ENCODE measurements around the gene EPHA7. TPM values are rescaled to one million over a fixed set of nuclear protein-coding genes. Genes with fewer than 3 reads are reported as not detected.

Gene EPHA7
- total RNA-seq, 1 experiment from 2014 or later, result not detected

- TF ChIP-seq CTCF (IDR thresholded peaks at IDR 0.05; ENCODE audit: insufficient read depth in 1 of 2, low read depth in 1 of 2, low read length in 1 of 2, severe bottlenecking in 1 of 2, unreplicated experiment in 1 of 2), result no peak
These were observed 26.6 kb downstream of the EPHA7 start for GRCh38 chr6:93392797-93393196.

GRCh38 chr6:93391965-93392364, 27.4 kb downstream of the EPHA7 start:
- DNase-seq, result no peak
- Mint-ChIP-seq H3K27ac (ENCODE audit: unreplicated experiment) (no peak overlapping the region), H3K4me3 (ENCODE audit: unreplicated experiment) (no peak overlapping the region), H3K36me3 (ENCODE audit: insufficient read depth, unreplicated experiment) (no peaks in the 10 kb centered on the region), H3K9me3 (ENCODE audit: unreplicated experiment) (no peaks in the 10 kb centered on the region), H3K27me3 (ENCODE audit: insufficient read depth, unreplicated experiment) (no peaks in the 10 kb centered on the region), H3K4me1 (ENCODE audit: low read depth, unreplicated experiment) (no peaks in the 10 kb centered on the region)
- no peaks in the 10 kb centered on the region for H3K9me3 ChIP-seq
- CTCF ChIA-PET, result no interaction called here
- POLR2A ChIA-PET, result no interaction called here
- intact Hi-C loops (cut with micrococcal nuclease; ENCODE audit: unreplicated experiment), result no loop called here
- no peaks in the 10 kb centered on the region for H3K36me3 ChIP-seq (ENCODE audit: control insufficient read depth, insufficient read depth, low read length)
- H3K4me3 ChIP-seq (ENCODE audit: low read depth, low read length), result no peak overlapping the region
- H3K27me3 ChIP-seq (replicated peaks; ENCODE audit: control insufficient read depth, insufficient read depth, low read length), result no peaks in the 10 kb centered on the region
- BruUV-seq (replicated peaks), result no TSS peak
- H3K4me1 ChIP-seq, result no peaks in the 10 kb centered on the region
- TF ChIP-seq CTCF (IDR thresholded peaks at IDR 0.05; ENCODE audit: insufficient read depth in 1 of 2, low read depth in 1 of 2, low read length in 1 of 2, severe bottlenecking in 1 of 2, unreplicated experiment in 1 of 2), result no peak

More at GRCh38 chr6:93392797-93393196, 26.6 kb downstream of the EPHA7 start:
- Mint-ChIP-seq H3K4me3 (ENCODE audit: unreplicated experiment) (no peak overlapping the region), H3K4me1 (ENCODE audit: low read depth, unreplicated experiment) (no peaks in the 10 kb centered on the region), H3K27me3 (ENCODE audit: insufficient read depth, unreplicated experiment) (no peaks in the 10 kb centered on the region), H3K36me3 (ENCODE audit: insufficient read depth, unreplicated experiment) (no peaks in the 10 kb centered on the region), H3K9me3 (ENCODE audit: unreplicated experiment) (no peaks in the 10 kb centered on the region), H3K27ac (ENCODE audit: unreplicated experiment) (no peak overlapping the region)
- no peaks in the 10 kb centered on the region for H3K9me3 ChIP-seq
- BruUV-seq (replicated peaks), result no TSS peak
- POLR2A ChIA-PET, result no interaction called here
- intact Hi-C loops (cut with micrococcal nuclease; ENCODE audit: unreplicated experiment), result no loop called here
- H3K27me3 ChIP-seq (replicated peaks; ENCODE audit: control insufficient read depth, insufficient read depth, low read length), result no peaks in the 10 kb centered on the region
- DNase-seq, result no peak
- no peak overlapping the region for H3K4me3 ChIP-seq (ENCODE audit: low read depth, low read length)
- CTCF ChIA-PET, result no interaction called here
- no peaks in the 10 kb centered on the region for H3K36me3 ChIP-seq (ENCODE audit: control insufficient read depth, insufficient read depth, low read length)
- H3K4me1 ChIP-seq, result no peaks in the 10 kb centered on the region

- DNase-seq, result no peak
- CTCF ChIA-PET, result no interaction called here
- BruUV-seq (replicated peaks), result no TSS peak
These were observed 30.2 kb downstream of the EPHA7 start for GRCh38 chr6:93389192-93389591.

More at GRCh38 chr6:93389192-93389591, 30.2 kb downstream of the EPHA7 start:
- Mint-ChIP-seq H3K4me3 (ENCODE audit: unreplicated experiment) (no peak overlapping the region), H3K36me3 (ENCODE audit: insufficient read depth, unreplicated experiment) (no peaks in the 10 kb centered on the region), H3K27ac (ENCODE audit: unreplicated experiment) (no peak overlapping the region), H3K9me3 (ENCODE audit: unreplicated experiment) (no peaks in the 10 kb centered on the region), H3K27me3 (ENCODE audit: insufficient read depth, unreplicated experiment) (no peaks in the 10 kb centered on the region), H3K4me1 (ENCODE audit: low read depth, unreplicated experiment) (no peaks in the 10 kb centered on the region)
- H3K4me1 ChIP-seq, result no peaks in the 10 kb centered on the region
- no peak overlapping the region for H3K4me3 ChIP-seq (ENCODE audit: low read depth, low read length)
- H3K27me3 ChIP-seq (replicated peaks; ENCODE audit: control insufficient read depth, insufficient read depth, low read length), result no peaks in the 10 kb centered on the region
- H3K36me3 ChIP-seq (ENCODE audit: control insufficient read depth, insufficient read depth, low read length), result no peaks in the 10 kb centered on the region
- POLR2A ChIA-PET, result no interaction called here
- intact Hi-C loops (cut with micrococcal nuclease; ENCODE audit: unreplicated experiment), result no loop called here
- H3K9me3 ChIP-seq, result no peaks in the 10 kb centered on the region
- no peak for TF ChIP-seq CTCF (IDR thresholded peaks at IDR 0.05; ENCODE audit: insufficient read depth in 1 of 2, low read depth in 1 of 2, low read length in 1 of 2, severe bottlenecking in 1 of 2, unreplicated experiment in 1 of 2)

All from Caco-2 (cell line).